K562 (cell line): Measurements from ENCODE around the gene USP2. TPM values are rescaled to one million over a fixed set of nuclear protein-coding genes. Genes with fewer than 3 reads are reported as not detected.
A peak's percentile ranks its signal among the peaks of the same experiment; 100 is the strongest.

ENCODE experiments used
- ASH1L ChIP-seq: fragments of 450-650 bp; IDR thresholded peaks from 2 replicates; pipeline ENCODE4 v1.6.1; 2018; ENCODE audit warnings: borderline replicate concordance, mild to moderate bottlenecking, low read depth; ENCODE audit not compliant: partially characterized antibody
- CBFB ChIP-seq: sonication (generic); formaldehyde crosslinking; IDR thresholded peaks from 2 replicates; pipeline ENCODE4 v1.4.0; 2020; ENCODE audit warnings: mild to moderate bottlenecking, missing genetic modification reagents
- FOS ChIP-seq: IDR thresholded peaks from 3 replicates; pipeline ENCODE4 v1.6.1; 2011; ENCODE audit not compliant: insufficient read length; ENCODE audit errors: extremely low read depth
- NBN ChIP-seq: fragments of 450-650 bp; IDR thresholded peaks from 2 replicates; pipeline ENCODE4 v1.6.1; 2016; ENCODE audit warnings: low read depth, mild to moderate bottlenecking
- POLR2A ChIP-seq: fragments of 450-650 bp; conservative IDR thresholded peaks from 2 replicates; pipeline ENCODE4 v1.6.1; 2016
- POLR3A ChIP-seq: IDR thresholded peaks from 2 replicates; pipeline ENCODE4 v1.6.1; 2011; ENCODE audit warnings: borderline replicate concordance, mild to moderate bottlenecking, moderate library complexity; ENCODE audit not compliant: insufficient read length, insufficient read depth; ENCODE audit errors: extremely low read depth
- RBM15 ChIP-seq: fragments of 200-400 bp; formaldehyde crosslinking; IDR thresholded peaks from 2 replicates; pipeline ENCODE4 v1.6.1; 2018; ENCODE audit warnings: mild to moderate bottlenecking, low read length, moderate library complexity; ENCODE audit not compliant: insufficient read depth
- RCOR1 ChIP-seq, 2 experiments: IDR thresholded peaks; 2 replicates each; pipeline ENCODE4 v1.6.1; 2012; ENCODE audit warnings: low read depth in 2 of 2, low read length in 2 of 2, borderline replicate concordance in 1 of 2, improper control_type of control experiment in 1 of 2
- SMARCE1 ChIP-seq: fragments of 450-650 bp; IDR thresholded peaks from 2 replicates; pipeline ENCODE4 v1.7.1; 2016; ENCODE audit warnings: mild to moderate bottlenecking
- STAG1 ChIP-seq: sonication (generic); formaldehyde crosslinking; IDR thresholded peaks from 2 replicates; pipeline ENCODE4 v1.5.0; 2020; ENCODE audit warnings: missing genetic modification reagents, borderline replicate concordance
- TRIM24 ChIP-seq, 2 experiments: fragments of 450-650 bp; IDR thresholded peaks; 2 replicates each; pipeline ENCODE4 v1.6.1; 2016
- XRCC5 ChIP-seq: fragments of 200-400 bp; formaldehyde crosslinking; IDR thresholded peaks from 2 replicates; pipeline ENCODE4 v1.6.1; 2017; ENCODE audit warnings: low read depth, mild to moderate bottlenecking, low read length
- ZBTB43 ChIP-seq: sonication (generic); formaldehyde crosslinking; IDR thresholded peaks from 2 replicates; pipeline ENCODE4 v1.8.0; 2023; ENCODE audit warnings: mild to moderate bottlenecking, missing genetic modification reagents
- ZMIZ1 ChIP-seq, 2 experiments: fragments of 150-350 bp in 1 of 2; IDR thresholded peaks; 2 replicates each; pipeline ENCODE4 v1.6.1; 2012 to 2016; ENCODE audit warnings: low read depth in 2 of 2, low read length in 2 of 2, mild to moderate bottlenecking in 1 of 2, moderate library complexity in 1 of 2
- ZNF395 ChIP-seq: fragments of 200-800 bp; sonication (Bioruptor generic); IDR thresholded peaks from 2 replicates; pipeline ENCODE4 v1.6.1; 2017; ENCODE audit warnings: missing genetic modification characterization, missing compliant biosample characterization
- ZNF589 ChIP-seq: fragments of 200-800 bp; sonication (Bioruptor generic); IDR thresholded peaks from 2 replicates; pipeline ENCODE4 v1.6.1; 2016; ENCODE audit warnings: low read depth, missing genetic modification characterization, missing compliant biosample characterization
- polyA plus RNA-seq, 8 experiments: library from polyadenylated mRNA; depleted of rRNA in 4 of 8; stranded (reverse) in 5 of 8; unstranded in 3 of 8; fragments of >200 nt; fragmentation: Nextera tagmentation in 2 of 8; fragmentation: Illumina TruSeq in 1 of 8; extraction: Ambion mirVana in 2 of 8; extraction: Trizol in 1 of 8; gene quantifications; 2 replicates each; pipeline versions ENCODE4 v1.2.1 to v1.2.3, GENCODE V29; 2011 to 2014; ENCODE audit warnings: inconsistent platforms in 1 of 8, missing spikeins in 1 of 8
- total RNA-seq, 7 experiments: library from RNA; depleted of rRNA in 6 of 7; stranded (reverse); fragments of >200 nt in 6 of 7; fragmentation: Illumina TruSeq in 2 of 7; extraction: Trizol in 2 of 7; gene quantifications; 2 replicates each; pipeline versions ENCODE4 v1.2.1 to v1.2.3, GENCODE V29; 2011 to 2021; ENCODE audit warnings: low replicate concordance in 1 of 7
- TF ChIP-seq, protein P1 (sequence below): fragments of 450-650 bp; conservative IDR thresholded peaks from 2 replicates; pipeline ENCODE4 v1.6.1; 2016; ENCODE audit warnings: missing genetic modification characterization, low read depth, mild to moderate bottlenecking, missing compliant biosample characterization, moderate library complexity
- TF ChIP-seq, protein P2 (sequence below): sonication (generic); formaldehyde crosslinking; IDR thresholded peaks from 2 replicates; pipeline ENCODE4 v1.8.0; 2022; ENCODE audit warnings: mild to moderate bottlenecking, low read depth, missing genetic modification reagents

USP2 gene
- total and polyA plus RNA-seq, 9 of the 15 experiments (the other 6 are each of a cell fraction or from before 2014, with no cell fraction given) = 2.8 to 16.9 (median 3.9) TPM

DNA sequence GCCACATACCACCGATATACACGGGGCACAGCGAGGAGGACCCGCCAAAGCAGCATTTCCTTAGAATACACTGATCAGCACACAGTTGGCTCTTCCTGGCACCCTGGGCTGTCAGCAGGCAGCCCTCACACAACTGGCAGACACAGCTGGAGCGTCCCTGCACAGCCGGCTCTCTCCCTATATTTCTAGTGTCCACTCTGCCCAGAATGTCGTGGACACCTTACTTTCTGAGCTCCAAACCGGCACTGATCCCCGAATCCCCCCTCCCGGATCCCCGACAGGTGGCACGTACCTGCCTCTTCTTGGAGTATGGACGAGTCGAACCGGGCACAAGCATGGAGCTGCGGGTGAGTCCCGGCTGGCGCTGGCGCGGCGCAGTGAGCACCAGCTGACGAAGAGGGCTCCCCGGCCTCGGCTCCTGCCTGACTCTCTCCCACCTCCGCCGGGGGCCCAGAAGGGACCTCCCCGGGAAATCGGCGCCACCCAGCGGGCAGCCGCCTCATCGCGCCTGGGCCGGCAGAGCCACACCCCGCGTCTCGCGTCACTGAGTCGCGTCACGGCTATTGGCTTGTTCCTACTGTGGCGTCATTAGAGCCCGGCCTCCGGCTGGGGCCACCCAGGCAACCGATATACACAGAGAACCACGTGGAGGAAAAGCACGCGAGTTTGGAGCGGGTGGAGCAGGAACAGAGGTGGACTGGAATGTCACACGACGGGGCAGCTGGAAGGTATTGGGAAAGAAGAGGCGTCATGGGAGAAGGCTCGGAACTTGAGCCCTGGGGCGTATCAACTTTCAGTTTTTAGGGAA, at the start of gene USP2 (continued):
- 0 out of 2 replicates have a peak, but pooled peaks have one; percentile 40 for TF ChIP-seq POLR2A
- TF ChIP-seq FOS = peak; percentile 13
- 0 out of 4 replicates have a peak, but pooled peaks of 1 of the 2 experiments have one; percentile 16 for TF ChIP-seq TRIM24 (IDR thresholded peaks at IDR 0.05)
- TF ChIP-seq, protein P1, sequence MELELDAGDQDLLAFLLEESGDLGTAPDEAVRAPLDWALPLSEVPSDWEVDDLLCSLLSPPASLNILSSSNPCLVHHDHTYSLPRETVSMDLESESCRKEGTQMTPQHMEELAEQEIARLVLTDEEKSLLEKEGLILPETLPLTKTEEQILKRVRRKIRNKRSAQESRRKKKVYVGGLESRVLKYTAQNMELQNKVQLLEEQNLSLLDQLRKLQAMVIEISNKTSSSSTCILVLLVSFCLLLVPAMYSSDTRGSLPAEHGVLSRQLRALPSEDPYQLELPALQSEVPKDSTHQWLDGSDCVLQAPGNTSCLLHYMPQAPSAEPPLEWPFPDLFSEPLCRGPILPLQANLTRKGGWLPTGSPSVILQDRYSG (tag) = no peak
- TF ChIP-seq ZNF395 = peak; percentile 73
- no peak for TF ChIP-seq STAG1 (CRISPR knock-in tag)
- 0 out of 2 replicates have a peak, but pooled peaks have one; percentile 44 for TF ChIP-seq ZBTB43 (CRISPR knock-in tag)
- TF ChIP-seq ASH1L = no peak
- peak in 1 of 2 experiments; percentile 62; a peak in 1 of 4 replicates for TF ChIP-seq RCOR1 (IDR thresholded peaks at IDR 0.05; ENCODE audit: borderline replicate concordance in 1 of 2, low read depth in 2 of 2, low read length in 2 of 2)
- TF ChIP-seq, protein P2, sequence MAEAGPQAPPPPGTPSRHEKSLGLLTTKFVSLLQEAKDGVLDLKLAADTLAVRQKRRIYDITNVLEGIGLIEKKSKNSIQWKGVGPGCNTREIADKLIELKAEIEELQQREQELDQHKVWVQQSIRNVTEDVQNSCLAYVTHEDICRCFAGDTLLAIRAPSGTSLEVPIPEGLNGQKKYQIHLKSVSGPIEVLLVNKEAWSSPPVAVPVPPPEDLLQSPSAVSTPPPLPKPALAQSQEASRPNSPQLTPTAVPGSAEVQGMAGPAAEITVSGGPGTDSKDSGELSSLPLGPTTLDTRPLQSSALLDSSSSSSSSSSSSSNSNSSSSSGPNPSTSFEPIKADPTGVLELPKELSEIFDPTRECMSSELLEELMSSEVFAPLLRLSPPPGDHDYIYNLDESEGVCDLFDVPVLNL (CRISPR knock-in tag) = no peak
- no peak for TF ChIP-seq POLR3A
- no peak for TF ChIP-seq XRCC5
- TF ChIP-seq ZNF589 (CRISPR knock-in tag) = no peak
- TF ChIP-seq CBFB (CRISPR knock-in tag) = 0 out of 2 replicates have a peak, but pooled peaks have one; percentile 21
- TF ChIP-seq NBN = peak; percentile 72; the same call in 1 of the 2 replicates
- TF ChIP-seq ZMIZ1 (IDR thresholded peaks at IDR 0.05; ENCODE audit: low read depth in 2 of 2, low read length in 2 of 2) = no peak
- TF ChIP-seq SMARCE1 = no peak
- TF ChIP-seq RBM15 = no peak
